ENCODE measurements around the gene MRTO4.

DNA sequence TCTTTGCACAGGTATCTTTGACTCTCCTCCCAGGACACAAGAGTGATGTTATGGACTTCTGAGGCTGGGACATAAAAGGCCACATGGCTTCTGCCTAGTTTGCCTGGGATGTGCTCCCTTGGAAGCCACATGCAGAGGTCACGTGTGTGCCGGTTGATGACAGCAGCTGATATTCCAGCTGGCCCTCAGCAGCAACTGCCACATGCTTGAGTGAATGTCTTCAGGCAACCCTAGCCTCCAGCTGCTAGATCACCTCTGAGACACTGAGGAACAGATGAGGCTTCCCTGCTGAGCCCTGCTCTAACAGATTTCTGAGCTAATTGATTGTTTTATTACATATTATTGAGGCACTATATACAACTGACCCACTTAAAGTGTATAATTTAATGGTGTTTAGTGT, 48.6 kb downstream of the MRTO4 start:
- no peak for TF ChIP-seq TAF1 (IDR thresholded peaks at IDR 0.05; ENCODE audit: borderline replicate concordance, low read depth, low read length)
- no peak for TF ChIP-seq POLR2AphosphoS5 (IDR thresholded peaks at IDR 0.05; ENCODE audit: low read depth, low read length)
- no peak for TF ChIP-seq POLR2A (IDR thresholded peaks at IDR 0.05; ENCODE audit: low read depth, low read length)

All from GM12892 (cell line).